Ishikawa (cell line): ENCODE data around the gene PARD3B.

Source experiments
- CEBPB ChIP-seq: IDR thresholded peaks from 2 replicates; pipeline ENCODE4 v1.6.1; 2012
- CREB1 ChIP-seq: IDR thresholded peaks from 2 replicates; pipeline ENCODE4 v1.6.1; 2012; ENCODE audit warnings: low read depth
- EGR1 ChIP-seq: IDR thresholded peaks from 2 replicates; pipeline ENCODE4 v1.6.1; 2012
- EP300 ChIP-seq: IDR thresholded peaks from 2 replicates; pipeline ENCODE4 v1.6.1; 2012; ENCODE audit warnings: borderline replicate concordance
- FOXM1 ChIP-seq: IDR thresholded peaks from 2 replicates; pipeline ENCODE4 v1.6.1; 2012; ENCODE audit warnings: low read depth, borderline replicate concordance
- NFIC ChIP-seq: IDR thresholded peaks from 2 replicates; pipeline ENCODE4 v1.6.1; 2012
- RAD21 ChIP-seq: IDR thresholded peaks from 2 replicates; pipeline ENCODE4 v1.6.1; 2012; ENCODE audit warnings: low read depth
- TAF1 ChIP-seq: IDR thresholded peaks from 2 replicates; pipeline ENCODE4 v1.6.1; 2012; ENCODE audit warnings: low read depth, mild to moderate bottlenecking
- TCF12 ChIP-seq: IDR thresholded peaks from 2 replicates; pipeline ENCODE4 v1.6.1; 2012; ENCODE audit warnings: low read depth
- TEAD4 ChIP-seq: IDR thresholded peaks from 2 replicates; pipeline ENCODE4 v1.6.1; 2012
- YY1 ChIP-seq: IDR thresholded peaks from 2 replicates; pipeline ENCODE4 v1.6.1; 2012; ENCODE audit warnings: low read depth
- ZBTB7A ChIP-seq: IDR thresholded peaks from 2 replicates; pipeline ENCODE4 v1.6.1; 2012; ENCODE audit warnings: low read depth
- TF ChIP-seq, protein P1 (sequence below): IDR thresholded peaks from 2 replicates; pipeline ENCODE4 v1.6.1; 2012
- TF ChIP-seq, protein P2 (sequence below): IDR thresholded peaks from 2 replicates; pipeline ENCODE4 v1.6.1; 2012
- TF ChIP-seq, protein P3 (sequence below): IDR thresholded peaks from 2 replicates; pipeline ENCODE4 v1.6.1; 2012; ENCODE audit warnings: low read depth, mild to moderate bottlenecking

The PARD3B gene

DNA sequence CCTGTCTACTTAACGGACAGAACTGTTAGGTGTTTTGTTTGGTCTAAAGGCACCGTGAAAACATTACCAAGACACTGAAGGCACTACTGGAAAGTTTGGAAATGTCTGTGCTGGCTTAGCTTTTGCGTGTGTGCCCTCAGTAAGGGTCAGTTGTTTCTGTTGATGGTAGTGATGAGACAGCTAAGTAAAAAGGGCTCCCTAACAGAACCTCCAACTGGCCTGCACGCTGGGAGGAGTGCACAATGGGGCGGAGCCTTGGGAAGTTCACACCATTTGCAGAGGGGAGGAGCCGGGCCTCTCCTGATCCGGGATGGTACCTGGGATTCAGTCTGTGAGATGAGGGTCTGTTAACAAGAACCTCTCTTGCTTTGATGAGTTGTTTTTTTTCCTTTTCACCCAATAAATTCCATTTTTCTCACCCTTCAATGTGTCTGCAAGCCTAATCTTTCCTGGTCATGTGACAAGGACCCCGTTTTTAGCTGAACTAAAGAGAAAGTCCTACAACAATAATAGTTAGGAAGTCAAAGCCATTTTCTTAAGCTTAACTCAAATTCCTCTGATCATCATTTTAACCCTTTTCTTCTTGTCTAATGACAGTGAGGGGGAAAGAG lies 368.7 kb downstream of the PARD3B start:
- TF ChIP-seq CREB1 (no peak), RAD21 (no peak), TAF1 (no peak)
- TF ChIP-seq, protein P1, sequence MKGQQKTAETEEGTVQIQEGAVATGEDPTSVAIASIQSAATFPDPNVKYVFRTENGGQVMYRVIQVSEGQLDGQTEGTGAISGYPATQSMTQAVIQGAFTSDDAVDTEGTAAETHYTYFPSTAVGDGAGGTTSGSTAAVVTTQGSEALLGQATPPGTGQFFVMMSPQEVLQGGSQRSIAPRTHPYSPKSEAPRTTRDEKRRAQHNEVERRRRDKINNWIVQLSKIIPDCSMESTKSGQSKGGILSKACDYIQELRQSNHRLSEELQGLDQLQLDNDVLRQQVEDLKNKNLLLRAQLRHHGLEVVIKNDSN = no peak

DNA sequence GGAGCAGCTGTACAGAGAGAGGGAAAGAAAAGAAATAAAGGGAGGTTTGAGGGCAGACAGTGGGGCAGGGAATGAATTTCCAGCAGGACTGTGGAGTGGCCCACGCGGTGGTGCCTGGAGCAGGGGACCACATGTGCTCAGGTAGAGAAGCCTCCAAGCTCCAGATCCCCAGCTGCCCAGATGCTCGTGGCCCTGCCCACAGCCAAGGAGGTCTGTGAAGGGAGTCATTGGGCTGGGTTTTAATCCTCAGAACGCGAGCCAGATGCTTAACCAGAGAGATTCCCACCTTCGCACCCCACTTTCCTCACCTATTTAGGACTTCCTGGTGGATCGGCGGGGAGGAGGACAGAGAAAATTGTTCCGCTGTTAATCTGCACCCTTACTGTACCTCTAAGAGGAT lies 369.4 kb downstream of the PARD3B start:
- TF ChIP-seq TAF1 = no peak
- TF ChIP-seq, protein P2, sequence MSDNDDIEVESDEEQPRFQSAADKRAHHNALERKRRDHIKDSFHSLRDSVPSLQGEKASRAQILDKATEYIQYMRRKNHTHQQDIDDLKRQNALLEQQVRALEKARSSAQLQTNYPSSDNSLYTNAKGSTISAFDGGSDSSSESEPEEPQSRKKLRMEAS = no peak
- no peak for TF ChIP-seq EGR1
- TF ChIP-seq, protein P1 = no peak
- no peak for TF ChIP-seq TEAD4
- TF ChIP-seq, protein P3, sequence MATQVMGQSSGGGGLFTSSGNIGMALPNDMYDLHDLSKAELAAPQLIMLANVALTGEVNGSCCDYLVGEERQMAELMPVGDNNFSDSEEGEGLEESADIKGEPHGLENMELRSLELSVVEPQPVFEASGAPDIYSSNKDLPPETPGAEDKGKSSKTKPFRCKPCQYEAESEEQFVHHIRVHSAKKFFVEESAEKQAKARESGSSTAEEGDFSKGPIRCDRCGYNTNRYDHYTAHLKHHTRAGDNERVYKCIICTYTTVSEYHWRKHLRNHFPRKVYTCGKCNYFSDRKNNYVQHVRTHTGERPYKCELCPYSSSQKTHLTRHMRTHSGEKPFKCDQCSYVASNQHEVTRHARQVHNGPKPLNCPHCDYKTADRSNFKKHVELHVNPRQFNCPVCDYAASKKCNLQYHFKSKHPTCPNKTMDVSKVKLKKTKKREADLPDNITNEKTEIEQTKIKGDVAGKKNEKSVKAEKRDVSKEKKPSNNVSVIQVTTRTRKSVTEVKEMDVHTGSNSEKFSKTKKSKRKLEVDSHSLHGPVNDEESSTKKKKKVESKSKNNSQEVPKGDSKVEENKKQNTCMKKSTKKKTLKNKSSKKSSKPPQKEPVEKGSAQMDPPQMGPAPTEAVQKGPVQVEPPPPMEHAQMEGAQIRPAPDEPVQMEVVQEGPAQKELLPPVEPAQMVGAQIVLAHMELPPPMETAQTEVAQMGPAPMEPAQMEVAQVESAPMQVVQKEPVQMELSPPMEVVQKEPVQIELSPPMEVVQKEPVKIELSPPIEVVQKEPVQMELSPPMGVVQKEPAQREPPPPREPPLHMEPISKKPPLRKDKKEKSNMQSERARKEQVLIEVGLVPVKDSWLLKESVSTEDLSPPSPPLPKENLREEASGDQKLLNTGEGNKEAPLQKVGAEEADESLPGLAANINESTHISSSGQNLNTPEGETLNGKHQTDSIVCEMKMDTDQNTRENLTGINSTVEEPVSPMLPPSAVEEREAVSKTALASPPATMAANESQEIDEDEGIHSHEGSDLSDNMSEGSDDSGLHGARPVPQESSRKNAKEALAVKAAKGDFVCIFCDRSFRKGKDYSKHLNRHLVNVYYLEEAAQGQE = no peak
- TF ChIP-seq EP300 = no peak
- no peak for TF ChIP-seq ZBTB7A
- no peak for TF ChIP-seq TCF12
- TF ChIP-seq CREB1 = no peak
- TF ChIP-seq RAD21 = no peak
- TF ChIP-seq YY1 = no peak
- no peak for TF ChIP-seq NFIC
- no peak for TF ChIP-seq FOXM1
- no peak for TF ChIP-seq CEBPB

DNA sequence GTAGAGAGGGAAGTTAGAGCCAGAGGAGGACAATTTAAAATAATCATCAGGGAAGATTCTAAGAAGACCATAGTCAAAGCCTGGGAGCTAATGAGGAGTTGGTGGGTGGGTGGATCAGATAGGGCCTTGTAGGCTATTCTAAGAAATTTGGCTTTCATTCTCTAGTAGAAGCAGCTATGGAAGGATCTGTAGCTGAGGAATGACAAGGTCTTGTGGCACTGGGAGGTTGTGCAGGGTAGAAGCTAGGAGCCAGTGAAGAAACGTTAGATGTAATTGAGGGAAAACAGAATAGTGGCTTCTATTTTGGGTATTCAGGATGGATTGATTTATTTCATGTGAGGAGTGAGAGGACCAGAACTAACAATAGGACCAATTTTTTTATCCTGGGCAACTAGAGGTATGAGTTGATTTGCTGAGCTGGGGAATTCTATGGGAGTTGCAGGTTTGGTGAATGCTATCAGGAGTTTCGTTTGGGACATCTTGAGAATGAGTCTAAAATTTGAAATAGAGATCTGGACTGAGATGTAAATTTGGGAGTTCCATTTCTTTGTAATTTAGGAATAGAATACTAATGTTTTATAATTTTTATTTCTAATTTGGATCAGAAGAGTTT lies 371.9 kb downstream of the PARD3B start:
- TF ChIP-seq FOXM1 (no peak), NFIC (no peak), TEAD4 (no peak), YY1 (no peak), EGR1 (no peak), EP300 (no peak), CREB1 (no peak), TCF12 (no peak), ZBTB7A (no peak), CEBPB (no peak), TAF1 (no peak), RAD21 (no peak)
- TF ChIP-seq, protein P1 = no peak
- TF ChIP-seq, protein P2 = no peak
- TF ChIP-seq, protein P3 = no peak

DNA sequence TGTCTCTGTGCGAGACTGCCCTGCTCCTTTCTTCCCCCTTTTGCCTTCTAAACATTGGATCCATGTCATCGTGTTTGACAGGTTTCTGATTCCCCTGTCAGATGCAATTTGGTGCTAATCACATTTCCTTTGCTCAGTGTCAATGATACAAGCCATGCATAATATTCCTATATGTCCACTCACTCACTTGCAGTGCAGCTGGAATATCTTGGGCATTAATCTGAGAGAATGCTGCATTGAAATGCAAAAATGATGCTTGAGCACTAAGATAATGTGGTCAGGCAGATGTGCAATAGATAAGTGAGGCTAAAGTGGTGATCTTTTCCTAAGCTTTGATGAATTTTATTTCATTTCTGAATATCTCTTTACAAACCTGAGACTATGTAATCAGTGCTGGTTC lies 375.5 kb downstream of the PARD3B start:
- TF ChIP-seq YY1 = no peak
- TF ChIP-seq, protein P2 = no peak
- TF ChIP-seq TAF1 = no peak

DNA sequence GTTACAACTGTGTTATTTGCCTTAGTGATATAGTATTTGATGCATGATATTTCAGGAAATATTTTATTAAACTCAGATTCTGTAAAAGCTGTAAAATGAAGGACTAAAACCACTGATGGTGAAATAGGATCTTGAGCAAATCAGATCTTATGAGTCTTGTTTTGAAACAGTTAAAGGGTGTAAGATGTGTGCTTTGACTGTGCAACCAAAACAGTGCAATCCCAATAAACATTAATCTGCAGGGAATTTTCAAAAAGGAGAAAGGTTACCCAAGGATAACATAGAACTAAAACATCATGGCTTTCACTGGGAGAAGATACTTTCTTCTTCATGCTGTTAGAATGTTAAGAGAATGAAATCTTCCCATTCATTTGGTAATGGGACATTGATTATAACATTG lies 378.7 kb downstream of the PARD3B start:
- TF ChIP-seq CEBPB (no peak), YY1 (no peak), CREB1 (no peak), FOXM1 (no peak), NFIC (no peak), EP300 (no peak), TAF1 (no peak), TEAD4 (no peak), ZBTB7A (no peak), TCF12 (no peak), EGR1 (no peak), RAD21 (no peak)
- TF ChIP-seq, protein P1 = no peak
- TF ChIP-seq, protein P3 = no peak
- TF ChIP-seq, protein P2 = no peak
